Uterus (tissue), 4 donors: ENCODE results near the gene LOXL1. TPM values are rescaled to one million over a fixed set of nuclear protein-coding genes. Genes with fewer than 3 reads are reported as not detected.
A peak's percentile ranks its signal among the peaks of the same experiment; 100 is the strongest.

ENCODE experiments used
- DNase-seq, 2 donors: peaks; one replicate each; pipeline ENCODE4 v3.0.0-alpha.2; 2019 to 2020
- H3K27ac ChIP-seq, 2 donors: fragments of 200-600 bp; sonication (generic); 1 replicate in 1 of 2; 2 replicates in 1 of 2; pipeline ENCODE4 v1.5.1; 2016 to 2018
- H3K27me3 ChIP-seq, 2 donors: fragments of 200-600 bp; sonication (generic); one replicate each; pipeline ENCODE4 v1.5.1; 2018 to 2019; ENCODE audit warnings: control low read depth in 1 of 2
- H3K36me3 ChIP-seq, 2 donors: fragments of 200-600 bp; sonication (generic); one replicate each; pipeline ENCODE4 v1.5.1; 2019; ENCODE audit warnings: control low read depth in 1 of 2
- H3K4me1 ChIP-seq, 2 donors: fragments of 200-600 bp; sonication (generic); one replicate each; pipeline ENCODE4 v1.5.1; 2018 to 2019; ENCODE audit warnings: control low read depth in 1 of 2
- H3K4me3 ChIP-seq, 2 donors: fragments of 200-600 bp; sonication (generic); 1 replicate in 1 of 2; 2 replicates in 1 of 2; pipeline ENCODE4 v1.5.1; 2018 to 2019; ENCODE audit warnings: mild to moderate bottlenecking in 1 of 2
- H3K9me3 ChIP-seq, 2 donors: fragments of 200-600 bp; sonication (generic); one replicate each; pipeline ENCODE4 v1.5.1; 2019; ENCODE audit warnings: control low read depth in 1 of 2
- CTCF ChIP-seq, 4 experiments: fragments of 200-600 bp in 2 of 4; fragments of 450-650 bp in 2 of 4; sonication (generic) in 2 of 4; IDR thresholded peaks; one replicate each; pipeline ENCODE4 v1.5.1; 2016 to 2019; ENCODE audit warnings: antibody characterized with exemption in 4 of 4, mild to moderate bottlenecking in 2 of 4, moderate library complexity in 1 of 4
- POLR2A ChIP-seq, 2 donors: fragments of 450-650 bp; IDR thresholded peaks; one replicate each; pipeline ENCODE4 v1.6.1; 2016; ENCODE audit warnings: antibody characterized with exemption in 2 of 2, mild to moderate bottlenecking in 1 of 2, moderate library complexity in 1 of 2
- intact Hi-C: fragments of 100-400 bp; cut with DNase I; formaldehyde crosslinking; loops from one replicate; pipeline ENCODE4 v1.15.1; 2023; ENCODE audit warnings: low total_unique reads
- total RNA-seq, 4 donors: library from RNA; depleted of rRNA in 3 of 4; stranded (reverse); fragments of >200 nt in 3 of 4; gene quantifications; one replicate each; pipeline versions ENCODE4 v1.1.0 to v1.2.4, GENCODE V29; 2014 to 2023
- donor health status: DM: yes; HTN: yes; CAD: no.

LOXL1 gene
- total RNA-seq, 4 donors from 2014 or later: 19.4 to 68.4 (median 33.1) TPM

GRCh38 chr15:73947651-73948050 is 21.4 kb downstream of the LOXL1 start:
- Histone ChIP-seq H3K36me3 (no peaks in the 10 kb centered on the region), H3K4me3 (no peak overlapping the region), H3K9me3 (no peaks in the 10 kb centered on the region), H3K27ac (no peak overlapping the region), H3K4me1 (peaks cover 8 to 23% of the 10 kb centered on the region in 2 donors), H3K27me3 (no peaks in the 10 kb centered on the region)
- intact Hi-C loops: no loop called here
- no peak for TF ChIP-seq CTCF (IDR thresholded peaks at IDR 0.05)
- no peak for TF ChIP-seq POLR2A (IDR thresholded peaks at IDR 0.05)
- DNase-seq: no peak

- TF ChIP-seq POLR2A (IDR thresholded peaks at IDR 0.05): no peak
- no peak for TF ChIP-seq CTCF (IDR thresholded peaks at IDR 0.05)
- no peak overlapping the region for H3K4me3 ChIP-seq
- intact Hi-C loops: no loop called here
- H3K27ac ChIP-seq: no peak overlapping the region
- DNase-seq: no peak
- H3K27me3 ChIP-seq: no peaks in the 10 kb centered on the region
- no peaks in the 10 kb centered on the region for H3K36me3 ChIP-seq
- H3K4me1 ChIP-seq: peaks cover 8 to 23% of the 10 kb centered on the region in 2 donors
- H3K9me3 ChIP-seq: no peaks in the 10 kb centered on the region
Measured at GRCh38 chr15:73948396-73948795, 22.1 kb downstream of the LOXL1 start.

GRCh38 chr15:73948982-73949381 is 22.7 kb downstream of the LOXL1 start:
- Histone ChIP-seq H3K27me3 (no peaks in the 10 kb centered on the region), H3K27ac (no peak overlapping the region), H3K4me1 (peaks cover 8 to 23% of the 10 kb centered on the region in 2 donors), H3K36me3 (no peaks in the 10 kb centered on the region), H3K9me3 (no peaks in the 10 kb centered on the region), H3K4me3 (no peak overlapping the region)
- intact Hi-C loops: no loop called here
- no peak for DNase-seq
- TF ChIP-seq CTCF (IDR thresholded peaks at IDR 0.05) (no peak), POLR2A (IDR thresholded peaks at IDR 0.05) (no peak)

GRCh38 chr15:73949496-73949895 is 23.2 kb downstream of the LOXL1 start:
- Histone ChIP-seq H3K27ac (no peak overlapping the region), H3K36me3 (no peaks in the 10 kb centered on the region), H3K4me3 (no peak overlapping the region), H3K4me1 (peaks cover 8 to 18% of the 10 kb centered on the region in 2 donors), H3K9me3 (no peaks in the 10 kb centered on the region), H3K27me3 (no peaks in the 10 kb centered on the region)
- no peak for DNase-seq
- TF ChIP-seq POLR2A (IDR thresholded peaks at IDR 0.05) (no peak), CTCF (IDR thresholded peaks at IDR 0.05) (no peak)
- intact Hi-C loops: no loop called here

GRCh38 chr15:73950479-73950830 is 24.2 kb downstream of the LOXL1 start:
- no peaks in the 10 kb centered on the region for H3K27me3 ChIP-seq
- intact Hi-C loops: no loop called here
- peak overlapping the region; percentile 92 to 95 for H3K27ac ChIP-seq
- no peaks in the 10 kb centered on the region for H3K36me3 ChIP-seq
- no peak for DNase-seq
- TF ChIP-seq CTCF (IDR thresholded peaks at IDR 0.05): no peak
- no peak for TF ChIP-seq POLR2A (IDR thresholded peaks at IDR 0.05)
- H3K4me1 ChIP-seq: peaks cover 8 to 13% of the 10 kb centered on the region in 2 donors
- H3K9me3 ChIP-seq: no peaks in the 10 kb centered on the region
- no peak overlapping the region for H3K4me3 ChIP-seq
